ENCODE data around the gene DAGLA.

DNA sequence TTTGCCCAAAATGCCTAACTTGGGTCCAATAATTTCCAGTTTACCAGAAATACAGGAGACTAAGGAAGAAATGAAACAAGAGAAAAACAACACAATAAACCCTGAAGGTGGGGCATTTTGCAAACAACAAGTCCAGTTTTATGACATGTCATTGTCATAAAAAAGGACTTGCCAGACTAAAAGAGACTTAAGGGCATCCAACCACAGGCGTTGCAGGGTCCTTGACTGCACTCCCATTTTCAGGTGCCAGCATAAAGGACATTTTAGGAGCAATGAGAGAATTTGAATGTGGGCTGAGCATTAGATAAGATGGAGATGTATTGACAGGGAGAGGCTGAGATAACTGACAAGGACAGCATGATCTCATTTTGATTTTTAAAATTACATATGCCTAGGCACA lies 28.1 kb upstream of the DAGLA start:
- TF ChIP-seq, protein P1, sequence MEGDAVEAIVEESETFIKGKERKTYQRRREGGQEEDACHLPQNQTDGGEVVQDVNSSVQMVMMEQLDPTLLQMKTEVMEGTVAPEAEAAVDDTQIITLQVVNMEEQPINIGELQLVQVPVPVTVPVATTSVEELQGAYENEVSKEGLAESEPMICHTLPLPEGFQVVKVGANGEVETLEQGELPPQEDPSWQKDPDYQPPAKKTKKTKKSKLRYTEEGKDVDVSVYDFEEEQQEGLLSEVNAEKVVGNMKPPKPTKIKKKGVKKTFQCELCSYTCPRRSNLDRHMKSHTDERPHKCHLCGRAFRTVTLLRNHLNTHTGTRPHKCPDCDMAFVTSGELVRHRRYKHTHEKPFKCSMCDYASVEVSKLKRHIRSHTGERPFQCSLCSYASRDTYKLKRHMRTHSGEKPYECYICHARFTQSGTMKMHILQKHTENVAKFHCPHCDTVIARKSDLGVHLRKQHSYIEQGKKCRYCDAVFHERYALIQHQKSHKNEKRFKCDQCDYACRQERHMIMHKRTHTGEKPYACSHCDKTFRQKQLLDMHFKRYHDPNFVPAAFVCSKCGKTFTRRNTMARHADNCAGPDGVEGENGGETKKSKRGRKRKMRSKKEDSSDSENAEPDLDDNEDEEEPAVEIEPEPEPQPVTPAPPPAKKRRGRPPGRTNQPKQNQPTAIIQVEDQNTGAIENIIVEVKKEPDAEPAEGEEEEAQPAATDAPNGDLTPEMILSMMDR (IDR thresholded peaks at IDR 0.05; ENCODE audit: extremely low read depth in 1 of 2, insufficient read depth in 1 of 2, low read depth in 1 of 2, low read length in 2 of 2): no peak
- TF ChIP-seq FOS (IDR thresholded peaks at IDR 0.05; ENCODE audit: borderline replicate concordance, insufficient read depth, low read length): no peak
- TF ChIP-seq POLR2A (IDR thresholded peaks at IDR 0.05; ENCODE audit: low read depth, low read length): no peak
- TF ChIP-seq EZH2 (IDR thresholded peaks at IDR 0.05; ENCODE audit: borderline replicate concordance, low read depth, low read length, severe bottlenecking): no peak
- no peak for TF ChIP-seq MYC (IDR thresholded peaks at IDR 0.05; ENCODE audit: low read depth, low read length)
- TF ChIP-seq, protein P2, sequence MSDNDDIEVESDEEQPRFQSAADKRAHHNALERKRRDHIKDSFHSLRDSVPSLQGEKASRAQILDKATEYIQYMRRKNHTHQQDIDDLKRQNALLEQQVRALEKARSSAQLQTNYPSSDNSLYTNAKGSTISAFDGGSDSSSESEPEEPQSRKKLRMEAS (IDR thresholded peaks at IDR 0.05; ENCODE audit: insufficient read depth, insufficient read length): no peak
- TF ChIP-seq POLR2AphosphoS5 (IDR thresholded peaks at IDR 0.05; ENCODE audit: insufficient read depth, low read depth, low read length): no peak
- no peak for TF ChIP-seq GATA2 (IDR thresholded peaks at IDR 0.05; ENCODE audit: insufficient read depth, insufficient read length, low read depth, low read length)
- no peak for TF ChIP-seq JUN (IDR thresholded peaks at IDR 0.05; ENCODE audit: borderline replicate concordance, insufficient read depth, insufficient read length, low read depth)

Measured in endothelial cell of umbilical vein (primary cell).